ENCODE results near the gene MATN1. TPM values are rescaled to one million over a fixed set of nuclear protein-coding genes. Genes with fewer than 3 reads are reported as not detected.

The MATN1 gene
- total RNA-seq, 1 experiment from 2014 or later, result not detected

DNA sequence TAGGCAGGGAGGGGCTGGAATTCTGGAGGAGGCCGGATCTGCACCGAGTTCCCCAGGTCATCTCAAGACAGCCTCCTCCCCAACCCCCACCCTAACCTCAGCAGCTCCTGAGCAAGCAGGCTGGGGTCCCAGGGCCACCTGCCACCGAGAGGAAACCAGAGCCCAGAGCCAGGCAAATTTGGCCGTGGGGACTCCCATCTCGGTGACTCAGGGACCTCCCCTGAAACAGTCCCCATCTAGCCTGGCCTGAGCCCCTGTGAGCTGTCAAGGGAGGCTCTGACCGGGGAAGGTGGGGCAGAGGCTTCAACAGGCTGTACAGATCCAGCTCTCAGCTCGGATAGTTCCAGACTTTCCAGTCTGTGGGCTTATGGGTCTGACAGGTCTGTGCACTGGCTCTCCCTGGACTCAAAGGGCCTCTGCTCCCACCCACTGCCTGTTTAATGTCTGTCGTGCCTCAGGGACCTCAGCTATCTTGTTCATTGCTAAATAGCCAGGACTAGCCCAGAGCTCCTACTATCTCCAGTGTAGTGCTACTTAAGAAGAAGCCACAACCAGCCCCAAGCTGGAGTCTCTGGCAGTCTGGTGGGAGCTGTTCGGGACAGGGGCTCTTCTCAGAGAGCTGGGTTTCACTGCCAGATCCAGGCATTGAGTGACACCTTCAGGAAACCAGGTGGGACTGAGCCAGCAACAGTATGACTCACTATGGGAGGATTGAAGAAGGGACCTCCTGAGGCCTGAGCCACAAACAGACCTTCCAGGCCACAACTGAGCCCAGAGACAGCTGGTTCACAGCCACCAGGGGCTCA lies 25.6 kb downstream of the MATN1 start:
- H3K4me1 ChIP-seq, result no peaks in the 10 kb centered on the region
- CTCF ChIA-PET, result no interaction called here
- H3K4me3 ChIP-seq (ENCODE audit: low read depth, low read length), result no peak overlapping the region
- Mint-ChIP-seq H3K9me3 (ENCODE audit: unreplicated experiment) (no peaks in the 10 kb centered on the region), H3K27ac (ENCODE audit: unreplicated experiment) (no peak overlapping the region), H3K4me3 (ENCODE audit: unreplicated experiment) (no peak overlapping the region), H3K27me3 (ENCODE audit: insufficient read depth, unreplicated experiment) (peaks cover 7% of the 10 kb centered on the region), H3K36me3 (ENCODE audit: insufficient read depth, unreplicated experiment) (no peaks in the 10 kb centered on the region), H3K4me1 (ENCODE audit: low read depth, unreplicated experiment) (no peaks in the 10 kb centered on the region)
- no TSS peak for BruUV-seq (replicated peaks)
- no peaks in the 10 kb centered on the region for H3K36me3 ChIP-seq (ENCODE audit: control insufficient read depth, insufficient read depth, low read length)
- POLR2A ChIA-PET, result no interaction called here
- no peaks in the 10 kb centered on the region for H3K9me3 ChIP-seq
- TF ChIP-seq, protein P1, sequence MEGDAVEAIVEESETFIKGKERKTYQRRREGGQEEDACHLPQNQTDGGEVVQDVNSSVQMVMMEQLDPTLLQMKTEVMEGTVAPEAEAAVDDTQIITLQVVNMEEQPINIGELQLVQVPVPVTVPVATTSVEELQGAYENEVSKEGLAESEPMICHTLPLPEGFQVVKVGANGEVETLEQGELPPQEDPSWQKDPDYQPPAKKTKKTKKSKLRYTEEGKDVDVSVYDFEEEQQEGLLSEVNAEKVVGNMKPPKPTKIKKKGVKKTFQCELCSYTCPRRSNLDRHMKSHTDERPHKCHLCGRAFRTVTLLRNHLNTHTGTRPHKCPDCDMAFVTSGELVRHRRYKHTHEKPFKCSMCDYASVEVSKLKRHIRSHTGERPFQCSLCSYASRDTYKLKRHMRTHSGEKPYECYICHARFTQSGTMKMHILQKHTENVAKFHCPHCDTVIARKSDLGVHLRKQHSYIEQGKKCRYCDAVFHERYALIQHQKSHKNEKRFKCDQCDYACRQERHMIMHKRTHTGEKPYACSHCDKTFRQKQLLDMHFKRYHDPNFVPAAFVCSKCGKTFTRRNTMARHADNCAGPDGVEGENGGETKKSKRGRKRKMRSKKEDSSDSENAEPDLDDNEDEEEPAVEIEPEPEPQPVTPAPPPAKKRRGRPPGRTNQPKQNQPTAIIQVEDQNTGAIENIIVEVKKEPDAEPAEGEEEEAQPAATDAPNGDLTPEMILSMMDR (IDR thresholded peaks at IDR 0.05; ENCODE audit: insufficient read depth in 1 of 2, low read depth in 1 of 2, low read length in 1 of 2, severe bottlenecking in 1 of 2, unreplicated experiment in 1 of 2), result no peak
- DNase-seq, result no peak
- H3K27me3 ChIP-seq (replicated peaks; ENCODE audit: control insufficient read depth, insufficient read depth, low read length), result no peaks in the 10 kb centered on the region
- intact Hi-C loops (cut with micrococcal nuclease; ENCODE audit: unreplicated experiment), result no loop called here

DNA sequence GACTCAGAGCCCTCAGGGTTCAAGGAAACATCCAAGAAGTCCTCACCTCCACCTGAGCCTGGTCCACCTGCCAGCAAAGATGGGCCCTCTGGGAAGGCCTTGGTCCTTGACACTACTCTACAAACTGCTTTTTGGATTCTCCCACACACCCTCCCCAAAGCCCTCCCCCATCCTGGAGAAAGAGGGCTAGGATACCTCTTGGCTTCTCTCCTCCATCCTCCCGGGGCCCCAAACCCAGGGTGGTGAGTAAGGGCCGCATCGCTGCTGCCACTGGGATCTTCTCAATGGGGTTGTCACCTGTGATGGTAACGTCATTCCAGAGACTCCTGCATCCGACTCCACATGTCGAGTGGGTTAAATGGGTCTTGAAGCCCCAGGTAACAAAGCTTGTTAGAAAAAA lies 26.6 kb downstream of the MATN1 start:
- Histone ChIP-seq H3K36me3 (ENCODE audit: control insufficient read depth, insufficient read depth, low read length) (no peaks in the 10 kb centered on the region), H3K27me3 (replicated peaks; ENCODE audit: control insufficient read depth, insufficient read depth, low read length) (no peaks in the 10 kb centered on the region), H3K9me3 (no peaks in the 10 kb centered on the region), H3K4me1 (no peaks in the 10 kb centered on the region), H3K4me3 (ENCODE audit: low read depth, low read length) (no peak overlapping the region)
- H3K27ac Mint-ChIP-seq (ENCODE audit: unreplicated experiment), result no peak overlapping the region
- CTCF ChIA-PET, result no interaction called here
- no peaks in the 10 kb centered on the region for H3K4me1 Mint-ChIP-seq (ENCODE audit: low read depth, unreplicated experiment)
- no peak overlapping the region for H3K4me3 Mint-ChIP-seq (ENCODE audit: unreplicated experiment)
- H3K9me3 Mint-ChIP-seq (ENCODE audit: unreplicated experiment), result no peaks in the 10 kb centered on the region
- POLR2A ChIA-PET, result no interaction called here
- BruUV-seq (replicated peaks), result no TSS peak
- H3K27me3 Mint-ChIP-seq (ENCODE audit: insufficient read depth, unreplicated experiment), result peaks cover 12% of the 10 kb centered on the region
- TF ChIP-seq, protein P1 (IDR thresholded peaks at IDR 0.05; ENCODE audit: insufficient read depth in 1 of 2, low read depth in 1 of 2, low read length in 1 of 2, severe bottlenecking in 1 of 2, unreplicated experiment in 1 of 2), result no peak
- no peaks in the 10 kb centered on the region for H3K36me3 Mint-ChIP-seq (ENCODE audit: insufficient read depth, unreplicated experiment)
- intact Hi-C loops (cut with micrococcal nuclease; ENCODE audit: unreplicated experiment), result no loop called here
- DNase-seq, result no peak

DNA sequence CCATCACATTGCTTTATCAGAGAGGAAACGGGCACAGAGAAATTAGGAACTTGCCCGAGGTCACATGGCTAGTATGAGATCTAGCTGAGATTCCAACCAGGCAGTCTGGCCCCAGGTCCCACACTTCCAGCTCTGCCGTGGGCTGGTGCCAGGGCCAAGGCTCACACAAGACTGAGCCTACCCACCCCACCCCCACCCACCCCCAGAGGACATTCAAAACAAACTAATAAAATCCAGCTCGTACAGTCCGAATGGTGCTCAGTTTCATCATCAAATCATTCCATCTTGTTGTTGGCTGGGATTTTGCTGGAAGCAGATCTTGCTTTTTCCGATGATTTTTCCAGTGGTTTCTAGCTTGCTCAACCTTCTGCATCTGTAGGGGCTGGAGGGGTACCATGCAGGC lies 27.9 kb downstream of the MATN1 start:
- ChIA-PET CTCF (no interaction called here), POLR2A (no interaction called here)
- TF ChIP-seq, protein P1 (IDR thresholded peaks at IDR 0.05; ENCODE audit: insufficient read depth in 1 of 2, low read depth in 1 of 2, low read length in 1 of 2, severe bottlenecking in 1 of 2, unreplicated experiment in 1 of 2), result no peak
- Mint-ChIP-seq H3K27me3 (ENCODE audit: insufficient read depth, unreplicated experiment) (peaks cover 12% of the 10 kb centered on the region), H3K4me1 (ENCODE audit: low read depth, unreplicated experiment) (no peaks in the 10 kb centered on the region), H3K27ac (ENCODE audit: unreplicated experiment) (no peak overlapping the region), H3K4me3 (ENCODE audit: unreplicated experiment) (no peak overlapping the region), H3K36me3 (ENCODE audit: insufficient read depth, unreplicated experiment) (no peaks in the 10 kb centered on the region), H3K9me3 (ENCODE audit: unreplicated experiment) (no peaks in the 10 kb centered on the region)
- no peaks in the 10 kb centered on the region for H3K27me3 ChIP-seq (replicated peaks; ENCODE audit: control insufficient read depth, insufficient read depth, low read length)
- no peaks in the 10 kb centered on the region for H3K4me1 ChIP-seq
- no peaks in the 10 kb centered on the region for H3K36me3 ChIP-seq (ENCODE audit: control insufficient read depth, insufficient read depth, low read length)
- DNase-seq, result no peak
- no TSS peak for BruUV-seq (replicated peaks)
- no peaks in the 10 kb centered on the region for H3K9me3 ChIP-seq
- no peak overlapping the region for H3K4me3 ChIP-seq (ENCODE audit: low read depth, low read length)
- intact Hi-C loops (cut with micrococcal nuclease; ENCODE audit: unreplicated experiment), result no loop called here
